ENCODE data around the gene CDH4.

The CDH4 gene

GRCh38 chr20:61278296-61278695 lies 26.2 kb downstream of the CDH4 start:
- no peak overlapping the region for H3K27ac ChIP-seq
- H3K4me3 ChIP-seq: no peak overlapping the region

- no peak overlapping the region for H3K27ac ChIP-seq
- no peak overlapping the region for H3K4me3 ChIP-seq
Measured at GRCh38 chr20:61279621-61280150, 27.6 kb downstream of the CDH4 start.

GRCh38 chr20:61280217-61280980 lies 28.3 kb downstream of the CDH4 start:
- Histone ChIP-seq H3K27ac (no peak overlapping the region), H3K4me3 (no peak overlapping the region)

GRCh38 chr20:61281286-61281795 lies 29.3 kb downstream of the CDH4 start:
- Histone ChIP-seq H3K4me3 (no peak overlapping the region), H3K27ac (no peak overlapping the region)

GRCh38 chr20:61284752-61285151 lies 32.7 kb downstream of the CDH4 start:
- no peak overlapping the region for H3K27ac ChIP-seq
- no peak overlapping the region for H3K4me3 ChIP-seq

- H3K4me3 ChIP-seq: no peak overlapping the region
Measured at GRCh38 chr20:61285152-61285645, 33.1 kb downstream of the CDH4 start.

GRCh38 chr20:61285691-61286090 lies 33.6 kb downstream of the CDH4 start:
- no peak overlapping the region for H3K27ac ChIP-seq

More at GRCh38 chr20:61285152-61285645, 33.1 kb downstream of the CDH4 start:
- H3K27ac ChIP-seq: no peak overlapping the region

GRCh38 chr20:61287583-61288275 lies 35.7 kb downstream of the CDH4 start:
- Histone ChIP-seq H3K27ac (no peak overlapping the region), H3K4me3 (no peak overlapping the region)

More at GRCh38 chr20:61285691-61286090, 33.6 kb downstream of the CDH4 start:
- no peak overlapping the region for H3K4me3 ChIP-seq

- Histone ChIP-seq H3K27ac (no peak overlapping the region), H3K4me3 (no peak overlapping the region)
Measured at GRCh38 chr20:61288331-61288784, 36.3 kb downstream of the CDH4 start.

GRCh38 chr20:61289166-61289565 lies 37.1 kb downstream of the CDH4 start:
- no peak overlapping the region for H3K27ac ChIP-seq
- H3K4me3 ChIP-seq: no peak overlapping the region

- no peak overlapping the region for H3K27ac ChIP-seq
- no peak overlapping the region for H3K4me3 ChIP-seq
Measured at GRCh38 chr20:61290721-61291120, 38.7 kb downstream of the CDH4 start.

GRCh38 chr20:61291166-61291829 lies 39.2 kb downstream of the CDH4 start:
- Histone ChIP-seq H3K4me3 (no peak overlapping the region), H3K27ac (no peak overlapping the region)

- no peak overlapping the region for H3K27ac ChIP-seq
- no peak overlapping the region for H3K4me3 ChIP-seq
Measured at GRCh38 chr20:61292391-61292790, 40.3 kb downstream of the CDH4 start.

GRCh38 chr20:61292821-61293612 lies 41.0 kb downstream of the CDH4 start:
- H3K27ac ChIP-seq: no peak overlapping the region
- no peak overlapping the region for H3K4me3 ChIP-seq

- no peak overlapping the region for H3K4me3 ChIP-seq
- H3K27ac ChIP-seq: no peak overlapping the region
Measured at GRCh38 chr20:61293951-61294350, 41.9 kb downstream of the CDH4 start.

GRCh38 chr20:61295249-61295648 lies 43.2 kb downstream of the CDH4 start:
- no peak overlapping the region for H3K27ac ChIP-seq
- no peak overlapping the region for H3K4me3 ChIP-seq

GRCh38 chr20:61295682-61296628 lies 43.9 kb downstream of the CDH4 start:
- Histone ChIP-seq H3K4me3 (no peak overlapping the region), H3K27ac (no peak overlapping the region)

GRCh38 chr20:61296629-61297019 lies 44.6 kb downstream of the CDH4 start:
- no peak overlapping the region for H3K27ac ChIP-seq
- no peak overlapping the region for H3K4me3 ChIP-seq
